ENCODE measurements around the gene NCR3LG1.

The NCR3LG1 gene, protein sequence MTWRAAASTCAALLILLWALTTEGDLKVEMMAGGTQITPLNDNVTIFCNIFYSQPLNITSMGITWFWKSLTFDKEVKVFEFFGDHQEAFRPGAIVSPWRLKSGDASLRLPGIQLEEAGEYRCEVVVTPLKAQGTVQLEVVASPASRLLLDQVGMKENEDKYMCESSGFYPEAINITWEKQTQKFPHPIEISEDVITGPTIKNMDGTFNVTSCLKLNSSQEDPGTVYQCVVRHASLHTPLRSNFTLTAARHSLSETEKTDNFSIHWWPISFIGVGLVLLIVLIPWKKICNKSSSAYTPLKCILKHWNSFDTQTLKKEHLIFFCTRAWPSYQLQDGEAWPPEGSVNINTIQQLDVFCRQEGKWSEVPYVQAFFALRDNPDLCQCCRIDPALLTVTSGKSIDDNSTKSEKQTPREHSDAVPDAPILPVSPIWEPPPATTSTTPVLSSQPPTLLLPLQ

DNA sequence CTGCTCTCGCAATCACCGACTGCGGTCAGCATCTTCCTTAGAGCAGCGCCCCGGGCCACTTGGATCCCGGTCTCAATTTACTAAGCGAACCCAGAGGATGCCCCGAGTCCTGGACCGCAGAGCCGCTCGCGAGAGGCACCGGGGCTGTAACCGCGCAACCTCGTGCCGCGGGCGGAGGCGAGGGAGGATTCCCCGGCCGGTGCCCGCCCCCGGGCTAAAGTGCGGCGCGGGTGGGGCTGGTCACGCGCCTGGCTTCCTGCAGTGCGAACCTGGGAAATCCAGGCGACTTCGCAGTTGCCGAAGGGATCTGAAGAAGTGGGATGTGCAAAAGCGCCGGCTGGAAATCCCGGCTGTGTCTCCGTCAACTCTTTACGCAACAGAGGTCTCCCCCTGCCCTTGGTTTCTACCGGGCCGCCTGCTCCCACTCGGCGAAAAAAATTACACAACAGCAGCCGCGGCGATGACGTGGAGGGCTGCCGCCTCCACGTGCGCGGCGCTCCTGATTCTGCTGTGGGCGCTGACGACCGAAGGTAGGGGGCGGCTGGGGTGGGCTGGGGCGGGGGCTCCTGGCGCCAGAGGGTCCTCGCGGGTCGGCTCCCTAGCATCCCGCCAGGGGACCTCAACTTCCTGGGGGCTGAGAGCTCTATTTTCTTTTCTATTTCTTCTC, at the start of gene NCR3LG1:
NCR3LG1 (plus strand) TSS at position 291 of the 667 bp plus-strand sequence; CDS start at position 461, 170 bp downstream.
- DNase-seq (ENCODE audit: low spot score), result peak; percentile 40

DNA sequence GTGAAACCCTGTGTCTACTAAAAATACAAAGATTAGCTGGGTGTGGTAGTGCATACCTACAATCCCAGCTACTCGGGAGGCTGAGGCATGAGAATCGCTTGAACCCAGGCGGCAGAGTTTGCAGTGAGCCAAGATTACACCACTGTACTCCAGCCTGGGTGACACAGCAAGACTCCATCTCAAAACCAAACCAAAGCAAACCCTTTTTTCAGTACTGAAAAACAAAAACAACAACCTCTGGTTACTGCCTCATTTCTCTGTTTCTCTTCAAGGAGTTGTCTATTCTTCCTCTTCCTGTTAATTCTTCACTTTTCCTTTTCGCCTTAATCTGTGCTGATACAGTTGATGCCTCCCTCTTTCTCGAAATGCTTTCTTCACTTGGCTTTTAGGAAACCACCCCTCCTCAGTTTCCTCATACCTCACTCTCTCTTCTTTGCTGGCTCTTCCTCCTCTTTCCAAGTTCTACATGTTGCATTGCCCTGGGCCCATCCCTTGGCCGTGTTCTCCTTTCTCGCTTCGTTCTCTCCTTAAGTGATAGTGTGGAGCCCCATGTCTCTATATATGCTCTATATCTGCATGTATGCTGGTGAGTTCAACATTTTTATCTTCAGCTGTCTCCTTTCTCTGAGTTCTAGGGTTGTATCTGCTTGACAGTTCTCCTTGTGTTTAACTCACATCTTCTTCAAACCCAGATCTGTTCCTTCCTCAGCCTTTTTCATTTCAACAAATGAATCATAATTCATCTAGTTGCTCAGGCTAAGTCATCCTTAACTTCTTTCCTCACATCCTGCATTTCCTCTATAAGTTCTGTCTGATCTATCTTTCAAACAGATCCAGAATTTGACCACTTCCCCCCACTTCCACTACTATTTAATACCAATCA, 38.0 kb upstream of the NCR3LG1 start:
- no peak for DNase-seq (ENCODE audit: low spot score)

GRCh38 chr11:17314232-17314547, 37.4 kb upstream of the NCR3LG1 start:
- no peak for DNase-seq (ENCODE audit: low spot score)

- DNase-seq (ENCODE audit: low spot score), result no peak
Observed at GRCh38 chr11:17314904-17315426, 36.6 kb upstream of the NCR3LG1 start.

- DNase-seq (ENCODE audit: low spot score), result no peak
Observed at GRCh38 chr11:17328871-17329494, 22.6 kb upstream of the NCR3LG1 start.

GRCh38 chr11:17331669-17332068, 19.9 kb upstream of the NCR3LG1 start:
- no peak for DNase-seq (ENCODE audit: low spot score)

DNA sequence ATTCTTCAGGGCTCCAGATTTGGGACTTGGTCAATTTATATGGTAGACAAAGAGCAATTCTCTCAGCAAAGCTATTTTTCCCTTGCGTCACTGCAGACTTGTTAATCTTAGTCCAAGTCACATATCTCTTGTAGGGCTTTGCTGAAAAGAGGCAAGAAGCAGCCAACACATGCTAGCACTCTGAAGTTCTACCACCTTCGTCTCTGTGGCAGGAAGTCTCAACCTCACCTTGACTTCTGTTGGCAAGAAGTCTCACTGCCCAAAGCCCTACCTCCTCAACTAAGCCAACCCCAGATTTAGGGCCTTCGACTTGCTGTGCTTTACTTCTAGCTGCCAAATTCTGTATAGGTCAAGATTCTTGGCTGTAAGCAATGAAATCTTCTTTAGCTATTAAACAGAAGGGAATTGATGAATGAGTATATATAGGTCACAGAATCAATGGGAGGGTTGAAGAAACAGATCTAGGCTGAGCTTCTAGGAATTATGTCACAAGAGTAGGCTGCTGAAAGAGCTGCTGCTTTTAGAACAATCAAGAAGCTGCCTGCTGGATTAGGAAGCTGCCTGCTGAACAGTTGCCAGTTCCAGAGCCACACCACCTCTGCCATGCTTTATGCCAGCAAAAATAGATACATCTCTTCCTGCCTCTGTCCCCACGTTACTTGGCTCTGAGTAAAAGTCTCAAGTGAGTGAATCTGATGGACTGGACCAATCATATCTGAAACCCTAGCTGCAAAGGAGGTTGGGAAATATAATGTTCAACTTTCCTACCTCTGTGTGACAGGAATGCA, 17.6 kb upstream of the NCR3LG1 start:
- DNase-seq (ENCODE audit: low spot score), result no peak

GRCh38 chr11:17343257-17343656, 8.3 kb upstream of the NCR3LG1 start:
- no peak for DNase-seq (ENCODE audit: low spot score)

GRCh38 chr11:17343907-17344306, 7.7 kb upstream of the NCR3LG1 start:
- DNase-seq (ENCODE audit: low spot score), result no peak

DNA sequence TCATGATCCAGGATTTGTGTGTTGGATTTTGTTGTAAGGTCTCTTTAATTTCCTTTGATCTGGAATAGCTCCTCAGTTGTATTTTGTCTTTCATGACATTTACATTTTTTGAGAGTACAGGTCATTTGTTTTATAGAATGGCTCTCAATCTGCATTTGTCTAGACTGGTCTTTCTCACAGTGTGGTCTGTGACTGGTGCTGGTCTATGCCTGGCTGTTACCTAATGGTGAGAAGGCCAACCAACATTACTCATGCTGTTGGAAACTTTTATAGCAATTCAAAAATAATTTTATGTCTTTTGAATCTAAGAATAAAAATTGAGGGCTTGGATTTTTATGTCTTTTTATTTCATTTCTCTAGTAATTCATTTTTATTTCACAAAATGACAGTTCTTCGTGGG, 3.9 kb upstream of the NCR3LG1 start:
- no peak for DNase-seq (ENCODE audit: low spot score)

GRCh38 chr11:17350455-17351171, 987 bp upstream of the NCR3LG1 start:
- DNase-seq (ENCODE audit: low spot score), result no peak

- no peak for DNase-seq (ENCODE audit: low spot score)
Observed at GRCh38 chr11:17351172-17351509, 459 bp upstream of the NCR3LG1 start.

DNA sequence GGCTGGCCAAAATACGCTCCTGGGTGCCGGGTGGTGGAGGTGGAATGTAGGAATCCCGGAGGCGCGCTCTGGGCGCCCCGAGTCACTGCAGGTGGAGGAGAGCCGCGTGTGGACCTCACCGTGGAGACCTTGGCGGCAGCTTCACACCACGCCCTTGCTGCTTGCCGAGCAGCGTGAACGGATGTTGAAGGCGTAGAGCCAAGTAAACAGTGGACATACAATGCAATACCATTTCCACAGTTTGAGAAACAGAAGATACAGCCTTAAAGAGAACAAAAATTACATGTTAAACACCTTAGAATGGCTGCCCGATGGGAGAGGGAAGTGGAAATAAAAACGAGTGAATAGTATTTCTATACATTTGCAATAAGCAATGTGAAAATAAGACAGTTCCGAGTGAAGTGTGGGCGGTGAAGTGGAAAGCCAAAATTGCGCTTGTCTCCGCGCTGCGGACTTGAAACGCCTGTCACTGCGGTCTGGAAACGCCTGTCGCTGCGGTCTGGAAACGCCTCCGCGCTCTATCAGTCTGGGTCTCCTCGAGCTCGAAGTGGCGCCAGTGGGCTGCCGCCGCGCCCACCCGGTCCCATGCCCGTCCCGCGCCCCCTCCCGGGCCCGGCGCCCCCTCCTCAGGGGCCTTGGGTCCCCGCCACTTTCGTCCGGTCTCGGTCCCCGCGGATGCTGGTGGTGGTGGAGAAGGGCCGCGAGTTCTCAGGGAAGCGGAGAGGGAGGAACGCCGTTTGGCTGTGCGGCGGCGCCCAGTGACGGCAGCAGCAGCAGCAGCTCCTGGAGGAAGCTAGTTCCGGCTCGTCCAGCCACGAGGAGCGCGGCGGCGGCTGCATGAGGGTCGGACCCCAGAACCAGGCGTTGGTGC, 1.6 kb downstream of the NCR3LG1 start:
- DNase-seq (ENCODE audit: low spot score), result peak; percentile 85

- DNase-seq (ENCODE audit: low spot score), result no peak
Observed at GRCh38 chr11:17353821-17354600, 2.4 kb downstream of the NCR3LG1 start.

DNA sequence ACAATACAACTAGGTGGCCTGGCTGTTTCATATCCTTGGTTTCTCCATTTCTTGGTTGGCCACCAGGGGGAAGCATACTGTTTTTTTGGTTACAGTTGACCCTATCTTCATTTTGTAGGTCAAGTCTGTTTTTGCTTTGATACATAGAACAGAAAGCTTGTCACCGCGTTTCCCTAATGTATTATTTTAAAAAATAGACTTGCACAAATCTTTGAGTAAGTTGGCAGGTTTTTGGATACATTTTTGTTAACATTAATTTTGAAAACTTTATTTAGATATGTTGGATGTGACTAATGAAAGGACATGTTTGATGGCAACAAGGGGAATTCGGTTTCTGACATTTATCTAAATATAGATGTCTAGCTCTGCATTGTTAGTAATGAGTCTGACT, 3.0 kb downstream of the NCR3LG1 start:
- peak; percentile 57 for DNase-seq (ENCODE audit: low spot score)

DNA sequence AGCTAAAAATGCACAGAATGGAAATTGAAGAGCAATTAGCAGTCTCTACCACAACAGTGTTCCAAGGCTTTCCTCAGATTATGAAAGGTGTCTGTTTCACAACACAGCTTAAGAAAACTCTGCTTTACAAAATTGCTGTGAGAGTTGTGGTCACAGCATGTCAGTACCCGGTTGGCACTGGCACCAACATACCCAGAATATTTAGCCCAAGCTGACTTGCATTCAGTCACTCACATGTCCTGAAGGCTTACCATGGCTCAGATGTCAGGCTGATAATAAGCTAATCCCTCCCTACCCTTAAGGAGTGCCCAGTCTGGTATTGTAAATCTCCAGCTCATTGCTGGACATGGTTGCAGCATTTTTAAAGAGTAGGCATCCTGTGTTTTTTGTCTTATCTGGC, 14.9 kb downstream of the NCR3LG1 start:
- no peak for DNase-seq (ENCODE audit: low spot score)

- DNase-seq (ENCODE audit: low spot score), result no peak
Observed at GRCh38 chr11:17368551-17368950, 17.0 kb downstream of the NCR3LG1 start.

GRCh38 chr11:17369094-17369493, 17.5 kb downstream of the NCR3LG1 start:
- no peak for DNase-seq (ENCODE audit: low spot score)

Measured in D341Med (cell line).